Psoas muscle (tissue), 8 donors: Measurements from ENCODE around the gene PDCL2. TPM values are rescaled to one million over a fixed set of nuclear protein-coding genes. Genes with fewer than 3 reads are reported as not detected.

Source experiments
- ATAC-seq, 4 donors: fragments of 200-7000 bp; cut with Tn5 transposase; one replicate each; pipeline ENCODE4 v1.9.1; 2020; ENCODE audit warnings: moderate library complexity in 3 of 4, mild to moderate bottlenecking in 2 of 4
- DNase-seq, 2 donors: peaks; one replicate each; pipeline ENCODE4 v3.0.0-alpha.2; 2020
- H3K27ac ChIP-seq: fragments of 200-600 bp; one replicate; pipeline ENCODE4 v1.8.0; 2022
- H3K27me3 ChIP-seq, 3 donors: fragments of 200-600 bp in 1 of 3; one replicate each; pipeline versions ENCODE4 v1.6.1 to v1.8.0; 2013 to 2022; ENCODE audit warnings: low read length in 2 of 3, mild to moderate bottlenecking in 2 of 3, moderate library complexity in 1 of 3; ENCODE audit not compliant: insufficient read depth in 3 of 3
- H3K36me3 ChIP-seq, 2 donors: fragments of 200-600 bp in 1 of 2; one replicate each; pipeline versions ENCODE4 v1.6.1 to v1.8.0; 2013 to 2022; ENCODE audit warnings: low read depth in 1 of 2, mild to moderate bottlenecking in 1 of 2, moderate library complexity in 1 of 2; ENCODE audit not compliant: insufficient read depth in 1 of 2
- H3K4me1 ChIP-seq: fragments of 200-600 bp; one replicate; pipeline ENCODE4 v1.8.0; 2022
- H3K4me3 ChIP-seq: fragments of 200-600 bp; one replicate; pipeline ENCODE4 v1.8.0; 2022; ENCODE audit warnings: mild to moderate bottlenecking
- H3K9me3 ChIP-seq: fragments of 200-600 bp; one replicate; pipeline ENCODE4 v1.8.0; 2022
- WGBS, 3 donors: extraction: QIAGEN DNeasy Blood & Tissue Kit; methylation state at CpG; one replicate each; pipeline versions ENCODE4 v1.1.6 to v1.1.7; 2013; 5-methylcytosine and 5-hydroxymethylcytosine counted together
- intact Hi-C, 2 donors: fragments of 100-400 bp; cut with DNase I; formaldehyde crosslinking; loops; one replicate each; pipeline versions ENCODE4 v1.11.0 to v1.14.2; 2022
- polyA plus RNA-seq, 3 donors: library from polyadenylated mRNA; stranded (reverse); fragments of 200-250 nt; gene quantifications; one replicate each; pipeline ENCODE4 v1.2.3, GENCODE V29; 2013
- total RNA-seq, 4 donors: library from RNA; stranded (reverse); fragmentation: NEBNext Ultra II Directional in 2 of 4; extraction: Animal tissue kit (Norgen Biotek cat#: 25700) in 2 of 4; gene quantifications; one replicate each; pipeline versions ENCODE4 v1.2.1 to v1.2.4, GENCODE V29; 2021 to 2023
- TF ChIP-seq, protein P1 (sequence below): fragments of 200-600 bp; IDR thresholded peaks from one replicate; pipeline ENCODE4 v1.8.0; 2022; ENCODE audit warnings: antibody characterized with exemption
- donor health status: healthy with polysubstance abuse.
- donor health status: DM: no; HTN: no; CAD: no; lungs with moderate emphysema.
- donor health status: Bipolar disorder and iron deficiency.
- donor health status: healthy.
- donor health status: DM: yes; HTN: yes; CAD: no.
- donor health status: DM: no; HTN: no; CAD: no.
- donor health status: DM: no; HTN: no; CAD: no.
- donor health status: DM: yes; HTN: yes; CAD: no.

The PDCL2 gene
- total and polyA plus RNA-seq, 7 donors, result not detected

DNA sequence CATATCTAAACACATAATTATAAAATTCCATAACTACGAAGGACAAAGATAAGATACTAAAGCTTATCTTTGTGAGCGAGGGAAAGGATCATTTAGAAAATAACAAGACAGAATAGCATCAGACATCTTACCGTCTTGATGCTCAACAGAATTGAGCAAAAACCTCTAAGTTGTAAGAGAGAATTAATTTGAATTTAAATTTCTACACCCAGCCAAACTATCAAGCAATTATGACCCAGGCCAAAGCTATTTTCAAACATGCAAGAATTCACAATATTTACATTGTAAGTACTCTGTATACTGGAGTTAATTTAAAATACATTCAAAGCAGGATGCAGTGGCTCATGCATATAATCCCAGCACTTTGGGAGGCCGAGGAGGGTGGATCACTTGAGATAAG lies 61.9 kb downstream of the PDCL2 start:
- DNase-seq (no peak), ATAC-seq (no peak)
- H3K4me3 ChIP-seq, result no peak overlapping the region
- TF ChIP-seq, protein P1, sequence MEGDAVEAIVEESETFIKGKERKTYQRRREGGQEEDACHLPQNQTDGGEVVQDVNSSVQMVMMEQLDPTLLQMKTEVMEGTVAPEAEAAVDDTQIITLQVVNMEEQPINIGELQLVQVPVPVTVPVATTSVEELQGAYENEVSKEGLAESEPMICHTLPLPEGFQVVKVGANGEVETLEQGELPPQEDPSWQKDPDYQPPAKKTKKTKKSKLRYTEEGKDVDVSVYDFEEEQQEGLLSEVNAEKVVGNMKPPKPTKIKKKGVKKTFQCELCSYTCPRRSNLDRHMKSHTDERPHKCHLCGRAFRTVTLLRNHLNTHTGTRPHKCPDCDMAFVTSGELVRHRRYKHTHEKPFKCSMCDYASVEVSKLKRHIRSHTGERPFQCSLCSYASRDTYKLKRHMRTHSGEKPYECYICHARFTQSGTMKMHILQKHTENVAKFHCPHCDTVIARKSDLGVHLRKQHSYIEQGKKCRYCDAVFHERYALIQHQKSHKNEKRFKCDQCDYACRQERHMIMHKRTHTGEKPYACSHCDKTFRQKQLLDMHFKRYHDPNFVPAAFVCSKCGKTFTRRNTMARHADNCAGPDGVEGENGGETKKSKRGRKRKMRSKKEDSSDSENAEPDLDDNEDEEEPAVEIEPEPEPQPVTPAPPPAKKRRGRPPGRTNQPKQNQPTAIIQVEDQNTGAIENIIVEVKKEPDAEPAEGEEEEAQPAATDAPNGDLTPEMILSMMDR, result no peak
- no peaks in the 10 kb centered on the region for H3K27me3 ChIP-seq
- no peaks in the 10 kb centered on the region for H3K4me1 ChIP-seq
- intact Hi-C loops, result no loop called here
- no peak overlapping the region for H3K27ac ChIP-seq
- H3K9me3 ChIP-seq, result peaks cover 8% of the 10 kb centered on the region
- WGBS, 3 donors, result 97 to 99% (median 97%) methylated on average over 4 of the region's 4 CpGs
- H3K36me3 ChIP-seq, result no peaks in the 10 kb centered on the region

DNA sequence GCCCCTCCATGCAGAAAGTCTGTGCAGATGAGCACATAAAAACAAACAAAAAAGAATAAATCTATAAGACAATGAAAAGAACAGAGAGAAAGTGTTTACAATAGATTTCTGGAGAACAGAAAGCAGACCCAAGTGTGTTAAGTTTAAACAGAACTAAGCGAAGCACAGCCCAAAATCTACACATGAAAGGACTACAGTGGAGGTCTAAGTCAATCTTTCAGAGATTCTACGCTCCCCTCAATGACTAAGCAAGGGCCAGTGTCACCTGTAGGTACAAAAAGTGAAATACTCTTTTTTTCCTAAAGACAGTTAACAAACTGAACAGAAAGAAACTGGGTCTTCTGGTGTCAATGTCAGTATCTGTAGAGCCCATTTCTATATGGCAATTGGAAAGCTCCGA lies 63.6 kb downstream of the PDCL2 start:
- Histone ChIP-seq H3K9me3 (peaks cover 8% of the 10 kb centered on the region), H3K4me1 (no peaks in the 10 kb centered on the region), H3K4me3 (no peak overlapping the region), H3K27ac (no peak overlapping the region), H3K27me3 (no peaks in the 10 kb centered on the region), H3K36me3 (no peaks in the 10 kb centered on the region)
- no peak for ATAC-seq
- 97 to 98% (median 98%) methylated on average over 3 of the region's 3 CpGs for WGBS, 3 donors
- DNase-seq, result no peak
- TF ChIP-seq, protein P1, result no peak
- intact Hi-C loops, result no loop called here

DNA sequence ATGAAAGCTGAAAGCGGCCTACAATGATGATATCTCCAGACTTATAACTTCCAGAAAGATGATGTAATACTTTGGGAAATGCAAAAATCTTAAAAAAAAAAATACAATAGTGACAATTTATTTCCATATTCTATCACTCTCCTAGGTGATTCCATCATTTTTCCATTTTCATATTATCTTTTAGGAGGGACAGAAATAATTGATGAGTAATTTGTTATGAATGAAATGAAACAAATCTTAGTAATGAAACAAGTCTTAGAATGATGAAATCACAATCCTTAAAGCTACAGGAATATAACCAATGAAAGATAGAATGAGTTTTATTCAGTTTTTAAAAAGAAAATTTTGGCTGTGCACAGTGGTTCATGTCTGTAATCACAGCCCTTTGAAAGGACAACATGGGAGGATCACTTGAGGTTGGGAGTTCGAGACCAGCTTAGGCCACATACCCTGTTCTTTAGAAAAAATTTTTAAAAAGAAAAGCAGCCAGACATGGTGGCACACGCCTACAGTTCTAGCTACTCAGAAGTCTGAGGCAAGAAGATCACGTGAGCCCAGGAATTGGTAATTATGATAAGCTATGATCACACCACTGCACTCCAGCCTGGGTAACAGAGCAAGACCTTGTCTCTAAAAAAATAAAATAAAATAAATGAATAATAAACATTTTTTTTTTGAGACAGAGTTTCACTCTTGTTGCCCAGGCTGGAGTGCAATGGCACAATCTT lies 67.0 kb downstream of the PDCL2 start:
- intact Hi-C loops, result no loop called here
- WGBS, 3 donors, result 79 to 97% (median 92%) methylated on average over 4 of the region's 4 CpGs
- Histone ChIP-seq H3K4me3 (no peak overlapping the region), H3K36me3 (no peaks in the 10 kb centered on the region), H3K27ac (no peak overlapping the region), H3K9me3 (peaks cover 2% of the 10 kb centered on the region), H3K4me1 (peaks cover 3% of the 10 kb centered on the region), H3K27me3 (no peaks in the 10 kb centered on the region)
- TF ChIP-seq, protein P1, result no peak
- ATAC-seq, result no peak
- no peak for DNase-seq

DNA sequence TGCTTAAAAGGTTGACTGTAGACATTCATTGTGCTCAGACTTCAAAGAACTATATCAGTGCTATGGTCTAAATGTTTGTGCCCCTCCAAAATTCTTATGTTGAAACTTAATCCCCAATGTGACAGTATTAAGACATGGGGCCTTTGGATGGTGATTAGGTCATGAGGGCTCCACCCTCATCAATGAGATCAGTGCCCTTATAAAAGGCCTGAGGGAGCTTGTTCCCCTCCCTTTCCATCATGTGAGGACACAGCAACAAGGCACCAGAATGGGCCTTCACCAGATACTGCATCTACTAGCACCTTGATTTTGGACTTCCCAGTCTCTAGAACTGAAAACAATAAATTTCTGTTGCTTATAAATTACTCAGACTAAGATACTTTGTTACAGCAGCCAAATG lies 73.6 kb downstream of the PDCL2 start:
- ATAC-seq (no peak), DNase-seq (no peak)
- Histone ChIP-seq H3K36me3 (no peaks in the 10 kb centered on the region), H3K27me3 (no peaks in the 10 kb centered on the region), H3K9me3 (no peaks in the 10 kb centered on the region), H3K4me1 (peaks cover 3% of the 10 kb centered on the region), H3K4me3 (no peak overlapping the region), H3K27ac (no peak overlapping the region)
- TF ChIP-seq, protein P1, result no peak
- intact Hi-C loops, result no loop called here
